HG03139 (cell line): ENCODE data around the gene PPP6R3.

Experiments
- ATAC-seq: cut with Tn5 transposase; IDR thresholded peaks from one replicate; pipeline ENCODE4 v1.9.1; 2021; ENCODE audit not compliant: unreplicated experiment

The PPP6R3 gene

DNA sequence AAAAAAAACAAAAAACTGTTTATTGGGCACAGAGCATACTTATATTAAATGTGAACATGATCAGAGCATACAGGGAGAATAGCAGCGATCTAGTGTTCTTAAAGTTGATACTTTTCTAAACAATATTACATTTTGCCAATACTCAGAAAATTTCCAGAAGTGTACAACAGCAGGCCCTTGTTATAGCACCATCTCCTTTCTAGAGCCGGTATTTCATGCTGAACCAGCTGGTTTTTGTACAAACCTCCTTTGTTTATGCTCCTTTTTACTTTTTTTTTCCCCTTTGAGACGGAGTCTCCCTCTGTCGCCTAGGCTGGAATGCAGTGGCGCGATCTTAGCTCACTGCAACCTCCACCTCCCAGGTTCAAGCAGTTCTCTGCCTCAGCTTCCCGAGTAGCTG lies 90.7 kb downstream of the PPP6R3 start:
- ATAC-seq: no peak

DNA sequence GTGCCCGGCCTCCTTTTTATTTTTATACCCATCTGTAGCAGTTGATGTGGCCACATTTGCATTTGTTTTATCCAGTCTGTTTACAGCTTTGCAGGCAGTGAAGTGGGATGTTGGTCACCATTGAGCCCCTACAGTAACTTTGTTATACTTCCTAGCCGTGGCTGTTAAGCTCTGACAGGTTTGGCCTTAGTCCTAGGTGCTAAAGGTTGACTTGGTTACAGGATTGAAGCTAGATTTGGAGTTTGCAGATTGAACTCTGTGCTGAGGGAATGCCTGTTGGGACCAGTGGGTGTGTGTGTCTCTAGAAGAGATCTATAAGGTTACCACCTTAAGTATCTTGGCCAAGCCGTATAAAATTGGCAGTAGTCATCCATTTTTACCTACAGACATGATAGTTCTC lies 91.2 kb downstream of the PPP6R3 start:
- ATAC-seq: no peak

DNA sequence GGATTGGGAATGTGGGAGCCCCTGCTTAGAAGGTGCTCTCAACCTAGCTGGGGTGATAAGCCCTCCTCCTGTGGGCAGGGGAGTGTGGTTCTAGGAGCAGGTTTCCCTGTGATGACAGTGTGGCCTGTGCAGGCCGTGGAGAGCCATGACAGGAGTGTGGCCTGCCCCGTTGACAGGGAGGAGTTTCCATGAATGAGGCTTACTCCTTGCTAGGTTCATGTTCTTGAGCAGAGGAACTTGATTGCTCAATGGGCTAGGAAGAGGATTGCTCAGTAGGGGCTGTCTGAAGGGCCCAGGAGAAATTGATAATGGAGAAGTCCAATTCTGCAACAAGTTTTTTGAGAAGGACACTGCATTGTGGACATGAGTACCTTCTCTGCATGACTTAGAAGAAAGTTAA lies 92.0 kb downstream of the PPP6R3 start:
- no peak for ATAC-seq

DNA sequence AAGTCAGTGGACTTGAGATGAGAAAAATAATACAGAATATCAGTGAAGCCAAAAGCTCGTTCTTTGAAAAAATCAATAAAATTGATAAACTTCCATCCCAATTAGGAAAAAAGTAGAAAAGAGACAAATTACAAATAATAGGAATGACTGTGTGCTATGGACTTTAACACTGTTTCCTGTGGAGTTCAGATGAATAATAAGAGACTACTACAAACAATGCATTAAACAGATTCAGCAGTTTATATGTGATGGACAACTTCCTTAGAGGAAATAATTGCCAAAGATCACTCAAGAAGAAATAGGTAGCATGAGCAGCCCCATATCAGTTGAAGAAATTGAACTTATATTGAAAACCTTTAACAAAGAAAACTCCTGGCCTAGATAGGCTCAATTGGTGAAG lies 99.7 kb downstream of the PPP6R3 start:
- ATAC-seq: no peak

DNA sequence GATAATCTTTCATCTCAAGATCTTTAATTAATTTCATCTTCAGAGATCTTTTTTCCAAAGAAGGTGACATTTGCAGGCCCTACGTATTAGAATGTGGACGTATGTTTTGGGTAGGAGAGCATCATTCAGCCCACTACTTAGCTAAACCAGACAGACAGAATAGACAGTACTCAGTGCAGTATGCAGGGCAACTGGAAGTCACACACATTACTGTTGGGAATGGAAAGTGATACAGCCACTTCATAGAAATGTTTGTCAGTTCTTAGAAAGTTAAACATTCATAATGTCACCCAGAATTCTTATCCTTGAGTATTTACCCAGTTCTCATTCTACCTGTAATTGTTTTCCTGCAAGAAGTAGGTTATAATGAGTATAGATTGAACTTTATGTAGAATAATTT lies 102.9 kb downstream of the PPP6R3 start:
- no peak for ATAC-seq

DNA sequence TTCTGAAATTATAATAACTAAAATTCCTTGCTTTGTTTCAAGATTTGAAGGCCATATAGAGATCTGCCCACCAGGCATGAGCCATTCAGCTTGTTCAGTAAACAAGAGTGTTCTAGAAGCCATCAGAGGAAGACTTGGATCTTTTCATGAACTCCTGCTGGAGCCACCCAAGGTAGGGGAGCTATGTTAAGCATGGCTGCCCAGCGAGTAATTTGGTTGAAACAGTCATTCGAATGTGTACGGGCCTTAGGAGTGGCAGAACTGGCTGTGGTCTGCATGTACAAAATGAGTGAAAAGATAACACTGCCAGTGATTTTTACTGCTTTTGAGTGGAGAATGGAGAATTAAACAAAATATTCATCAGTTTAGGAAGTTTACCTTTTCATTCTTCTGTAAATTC lies 103.7 kb downstream of the PPP6R3 start:
- ATAC-seq: no peak

DNA sequence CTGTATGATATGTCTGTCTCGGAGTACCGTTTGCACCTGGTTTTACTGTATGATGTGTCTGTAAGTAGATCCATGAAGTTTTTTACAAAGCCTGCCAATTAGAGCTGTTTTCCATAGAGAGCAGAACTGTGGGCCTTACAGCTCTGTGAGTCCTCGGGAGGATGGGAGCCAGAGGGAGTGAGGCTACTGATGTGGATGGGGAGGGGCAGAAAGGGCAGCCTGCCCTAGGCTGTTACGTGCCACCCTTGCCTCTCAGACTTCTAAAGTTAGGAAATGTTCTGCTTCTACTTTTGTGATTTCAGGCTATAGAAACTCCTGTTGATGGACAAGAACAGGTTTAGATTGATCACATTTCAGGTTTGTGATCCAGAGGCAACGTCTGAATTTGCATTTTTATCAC lies 105.2 kb downstream of the PPP6R3 start:
- ATAC-seq: no peak

DNA sequence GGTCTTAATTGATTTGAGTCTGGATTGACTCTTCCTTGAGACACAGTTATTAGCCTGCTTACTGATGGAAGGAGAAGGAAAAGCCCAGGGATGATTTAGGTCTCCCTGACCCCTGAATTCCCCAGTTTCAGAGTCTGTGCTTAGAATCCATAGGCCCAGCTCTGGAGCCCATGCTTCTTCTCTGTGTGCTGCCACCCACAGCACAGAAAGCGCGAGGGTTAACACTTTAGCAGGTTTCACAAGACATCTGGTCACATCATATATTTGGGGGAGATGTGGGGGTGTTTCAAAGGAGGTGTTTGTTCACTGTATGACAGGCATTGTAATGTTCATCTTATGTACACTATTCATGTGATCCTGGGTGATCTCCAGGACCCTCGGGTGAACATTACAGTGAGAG lies 107.0 kb downstream of the PPP6R3 start:
- no peak for ATAC-seq

DNA sequence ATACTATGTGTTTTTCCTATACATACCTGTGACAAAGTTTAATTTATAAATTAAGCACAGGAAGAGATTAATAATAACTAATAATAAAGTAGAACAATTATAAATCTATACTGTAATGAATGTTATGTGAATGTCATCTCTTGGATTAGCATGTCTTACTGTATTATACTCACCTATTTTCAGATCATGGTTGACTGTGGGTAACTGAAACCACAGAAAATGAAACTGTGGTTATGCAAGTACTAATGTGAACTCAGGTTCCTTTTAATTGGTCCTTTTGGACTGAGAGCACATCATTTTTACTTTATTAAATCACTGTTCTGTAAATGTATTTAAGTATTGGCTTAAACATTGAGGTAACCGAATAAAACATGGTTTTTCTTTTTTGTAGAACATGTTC lies 108.8 kb downstream of the PPP6R3 start:
- ATAC-seq: no peak

DNA sequence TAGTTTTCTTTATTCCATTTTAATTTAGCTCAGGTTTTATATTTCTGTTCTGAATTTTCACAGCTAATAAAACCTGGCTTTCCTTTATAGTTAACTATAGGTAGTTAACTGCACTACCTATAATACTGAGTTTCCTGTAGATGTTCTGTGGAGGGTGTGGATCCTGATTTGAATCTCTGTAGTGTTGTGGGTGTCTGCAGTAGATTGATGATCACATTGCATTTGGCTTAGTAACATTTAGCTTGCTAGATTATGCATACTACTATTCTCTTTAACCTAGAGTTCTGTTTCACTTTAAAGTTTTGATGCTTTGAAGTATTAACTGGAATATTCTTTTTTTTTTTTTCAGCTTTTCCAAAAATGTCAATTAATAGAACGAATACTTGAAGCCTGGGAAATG lies 110.1 kb downstream of the PPP6R3 start:
- no peak for ATAC-seq

DNA sequence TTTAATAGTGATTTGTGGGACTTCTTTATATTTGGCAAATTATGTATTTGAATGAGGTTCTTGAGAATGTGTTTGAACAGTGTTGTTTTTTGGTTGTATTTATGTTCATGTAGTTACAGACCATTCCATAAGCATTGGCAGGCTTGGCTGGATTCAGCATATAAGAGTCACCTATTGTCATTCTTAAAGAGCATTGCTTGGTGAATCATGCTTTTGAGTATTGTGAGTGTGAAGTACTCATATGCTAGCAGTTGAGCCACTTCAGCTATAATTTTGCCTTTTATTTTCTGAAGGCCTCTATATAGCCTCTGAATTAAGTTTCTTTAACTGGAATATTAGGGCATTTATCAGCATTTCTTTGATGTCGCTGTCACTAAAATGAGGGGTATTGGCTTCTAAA lies 113.8 kb downstream of the PPP6R3 start:
- no peak for ATAC-seq

DNA sequence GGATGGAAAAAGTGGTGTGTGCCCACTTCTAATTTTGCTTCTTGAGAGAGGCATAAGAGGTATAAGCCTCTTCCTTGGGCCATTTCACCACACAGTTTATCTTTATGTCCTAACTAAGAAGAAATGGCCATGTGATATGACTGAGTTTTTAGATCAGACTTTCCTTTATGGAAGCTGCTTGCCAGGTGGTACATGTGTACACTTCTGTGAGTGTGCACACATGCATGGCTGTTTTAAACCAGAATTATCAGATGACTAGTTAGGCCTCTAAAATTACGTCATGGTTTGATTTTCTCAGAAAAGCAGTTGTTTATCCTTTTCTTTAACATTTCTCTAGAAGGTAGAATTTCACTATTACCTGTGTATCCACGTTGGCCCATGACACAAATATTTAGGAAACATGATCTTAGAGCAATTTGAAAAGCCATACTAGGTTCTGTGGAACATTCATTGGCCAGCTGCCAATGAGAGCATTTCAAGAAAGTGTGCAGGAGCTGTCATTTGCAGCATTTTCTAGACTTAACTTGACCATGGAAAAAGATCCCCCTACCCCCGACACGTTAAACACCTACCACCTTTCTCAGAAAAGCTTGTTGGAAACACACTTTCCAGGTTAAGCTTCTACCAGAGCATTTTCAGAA lies 114.6 kb downstream of the PPP6R3 start:
- ATAC-seq: no peak

DNA sequence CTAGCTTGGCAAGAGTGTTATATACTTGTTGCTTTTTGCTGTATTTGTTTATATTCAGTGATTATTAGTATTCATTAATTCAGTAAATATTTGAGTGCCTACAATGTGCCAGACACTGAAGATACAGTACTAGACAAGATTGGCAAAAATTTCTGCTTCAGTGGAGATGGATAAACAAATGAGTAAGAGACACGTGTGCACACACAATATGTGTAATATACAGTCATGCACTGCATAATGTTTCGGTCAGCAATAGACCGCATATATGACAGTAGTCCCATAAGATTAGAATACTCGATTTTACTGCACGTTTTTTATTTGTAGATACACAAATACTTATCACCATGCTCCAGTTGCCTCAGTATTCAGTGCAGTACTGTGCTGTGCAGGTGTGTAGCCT lies 118.9 kb downstream of the PPP6R3 start:
- ATAC-seq: no peak

DNA sequence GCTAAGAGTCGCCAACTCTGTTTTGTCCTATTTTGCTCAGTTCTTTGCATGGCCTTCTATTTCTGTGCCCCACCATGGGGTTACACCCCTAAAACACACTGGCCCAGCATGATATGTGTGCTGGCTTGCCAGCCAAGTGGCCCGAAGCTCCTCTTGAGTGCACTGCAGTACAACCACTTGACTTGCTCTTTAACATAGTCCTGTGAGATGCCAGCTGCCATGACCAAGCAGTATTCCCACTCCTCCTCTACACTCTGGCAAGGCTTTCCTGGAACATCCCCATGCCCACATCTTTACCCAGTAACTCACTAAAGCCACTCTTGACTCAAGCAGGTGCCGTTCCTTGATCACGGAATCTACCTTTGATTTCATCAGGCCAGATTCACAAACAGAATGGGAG lies 120.9 kb downstream of the PPP6R3 start:
- no peak for ATAC-seq

DNA sequence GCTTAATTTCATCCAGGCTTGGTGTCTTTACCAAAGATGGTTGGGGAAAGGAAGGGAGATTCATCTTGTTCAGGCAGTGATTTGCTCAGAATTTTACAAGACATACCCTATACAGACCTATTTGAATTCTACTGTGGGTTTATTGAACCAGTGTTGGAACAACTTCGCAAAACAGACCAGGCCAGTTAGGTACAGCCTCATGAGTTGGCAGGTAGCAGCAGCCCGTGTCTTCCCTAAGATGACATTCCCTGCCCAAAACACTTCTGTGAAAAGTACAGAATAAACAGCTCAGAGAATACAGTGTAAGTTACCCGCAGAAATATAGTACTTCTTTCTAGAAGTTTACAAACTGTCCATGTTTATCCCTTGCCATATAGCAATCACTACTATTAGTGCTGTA lies 121.3 kb downstream of the PPP6R3 start:
- ATAC-seq: no peak

DNA sequence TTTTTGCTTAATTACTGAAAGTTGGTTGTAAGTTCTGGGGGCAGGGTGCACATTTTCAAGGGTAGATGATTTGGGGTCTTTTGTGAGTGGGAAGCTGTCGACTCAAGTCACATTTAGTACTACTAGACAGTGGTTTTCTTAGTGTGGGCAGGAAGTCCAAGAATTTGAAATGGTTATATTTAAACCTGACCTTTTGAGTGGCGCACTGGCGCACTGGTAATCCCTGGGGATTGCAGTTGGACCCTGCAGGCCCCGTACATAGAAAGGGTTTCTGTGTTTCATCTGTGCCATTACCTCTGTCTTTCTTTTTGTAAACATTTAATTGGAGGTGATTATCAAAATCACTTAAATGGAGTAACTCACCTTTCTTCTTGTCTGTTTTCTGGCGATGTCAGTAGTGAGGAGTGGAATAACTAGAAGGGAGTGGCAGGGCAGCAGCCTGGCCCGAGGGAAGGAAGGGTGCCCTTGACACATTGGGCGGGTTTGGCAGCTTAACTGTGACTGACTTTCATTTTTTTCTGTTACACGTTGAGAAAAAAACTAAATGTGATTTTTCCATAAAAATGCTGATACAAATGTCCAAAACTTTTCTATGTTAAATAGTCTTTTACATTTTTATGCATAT lies 122.0 kb downstream of the PPP6R3 start:
- ATAC-seq: no peak

DNA sequence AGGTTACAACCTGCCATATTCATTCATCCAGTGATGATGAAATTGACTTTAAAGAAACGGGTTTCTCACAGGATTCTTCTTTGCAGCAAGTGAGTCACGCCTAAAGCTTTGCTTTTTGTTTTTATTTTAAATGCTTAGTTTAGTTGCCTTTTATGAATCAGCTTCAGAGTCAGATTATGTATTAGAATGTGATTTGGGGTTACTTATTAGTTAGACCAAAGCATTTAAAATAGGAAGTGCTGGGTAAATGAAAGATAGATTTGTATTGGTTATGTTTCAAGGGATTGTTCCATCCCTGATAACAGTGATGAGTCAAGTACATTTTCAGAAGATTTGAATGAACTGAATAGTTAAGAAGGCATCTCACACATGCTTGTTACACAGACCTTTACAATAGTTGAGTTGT lies 122.5 kb downstream of the PPP6R3 start:
- no peak for ATAC-seq

DNA sequence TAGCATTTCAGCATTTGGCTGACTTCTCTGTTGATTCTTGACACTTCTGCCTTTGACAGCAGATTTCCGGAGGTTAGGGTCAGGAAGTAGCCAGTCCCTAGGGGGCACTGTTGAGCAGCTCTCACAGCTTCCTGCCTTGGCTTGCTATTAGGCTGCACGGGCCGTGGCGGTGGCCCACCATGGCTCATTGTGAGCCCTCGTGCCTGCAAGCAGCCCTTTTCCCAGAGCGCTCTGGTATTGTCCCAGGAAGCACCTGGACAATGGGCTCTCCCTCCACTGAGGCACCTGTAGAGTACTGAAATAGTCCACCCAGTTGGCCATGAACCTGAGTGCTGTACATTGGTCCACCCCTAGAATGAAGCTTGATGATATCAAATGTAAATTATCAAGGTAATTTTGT lies 123.5 kb downstream of the PPP6R3 start:
- no peak for ATAC-seq

DNA sequence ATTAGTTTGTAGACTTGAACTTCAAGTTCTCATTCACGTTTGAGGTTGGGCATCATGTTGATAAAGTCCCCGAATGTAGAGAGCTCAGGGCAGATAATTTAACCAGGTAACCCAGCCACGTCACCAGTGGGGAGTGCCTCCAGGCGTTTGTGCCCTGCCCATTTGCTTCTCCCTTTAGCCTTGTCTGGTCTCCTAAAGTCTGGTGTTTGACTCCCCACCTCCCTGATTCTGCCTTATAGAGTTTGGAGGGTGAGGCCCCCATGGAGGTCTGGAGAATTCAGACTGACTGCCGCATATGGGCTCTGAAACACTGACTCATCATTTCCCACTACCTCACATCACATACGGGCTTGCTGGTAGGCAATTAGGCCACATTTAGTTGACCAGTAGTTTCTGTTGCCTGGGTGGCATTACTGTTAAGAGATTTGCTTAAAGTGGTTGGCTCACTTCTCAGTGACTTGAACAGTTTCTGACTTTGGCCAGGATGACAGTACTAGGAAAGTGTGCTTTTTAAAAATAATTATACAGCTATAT lies 124.5 kb downstream of the PPP6R3 start:
- no peak for ATAC-seq

DNA sequence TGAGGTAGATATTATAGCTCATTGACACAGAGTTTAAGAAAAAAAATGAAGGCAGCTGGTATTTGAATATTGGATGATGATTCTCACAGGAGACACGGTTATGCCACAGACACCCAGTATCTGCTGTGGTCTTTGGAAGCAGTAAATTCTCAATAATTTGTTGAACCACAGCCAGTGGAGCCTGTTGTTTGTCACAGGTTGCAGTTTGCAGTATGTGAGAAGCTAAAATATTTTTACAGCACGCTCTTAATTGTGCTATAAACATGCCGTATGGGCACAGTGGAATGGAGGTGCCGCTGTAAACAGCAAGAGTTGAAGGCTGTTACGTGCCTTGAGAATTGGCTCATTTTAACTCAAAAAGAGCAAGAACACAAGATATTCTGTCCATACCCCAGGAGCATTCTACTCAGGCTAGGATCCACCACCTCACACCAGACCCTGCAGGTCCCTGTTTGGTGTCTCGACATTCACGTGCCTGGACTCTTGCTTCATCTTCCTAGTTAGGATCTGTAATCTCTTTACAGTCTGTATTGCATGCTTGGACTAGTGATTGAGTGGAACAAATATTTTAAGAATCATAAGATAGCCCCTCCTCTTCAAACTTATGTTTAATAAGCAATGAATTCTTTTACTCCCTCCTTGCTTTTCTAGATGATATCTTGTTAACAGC lies 129.1 kb downstream of the PPP6R3 start:
- ATAC-seq: no peak

DNA sequence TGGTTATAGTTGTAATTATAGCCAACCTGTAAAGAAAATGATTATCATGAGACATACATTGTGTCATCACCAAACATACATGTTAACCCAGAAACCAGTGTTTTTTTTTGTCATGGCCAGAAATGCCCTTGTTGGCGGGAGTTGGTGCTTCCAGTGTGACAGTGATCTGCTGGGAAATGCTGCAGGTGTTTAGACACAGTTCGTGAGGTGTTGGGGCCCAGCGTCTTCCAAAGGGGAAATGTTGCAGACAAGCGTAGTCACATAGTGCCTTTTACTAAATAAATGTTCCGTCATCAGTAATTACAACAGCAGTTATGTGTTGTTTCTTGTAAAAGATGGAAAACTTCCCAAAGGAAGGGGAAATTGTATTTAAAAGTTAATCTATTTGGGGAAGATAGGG lies 131.2 kb downstream of the PPP6R3 start:
- ATAC-seq: no peak

DNA sequence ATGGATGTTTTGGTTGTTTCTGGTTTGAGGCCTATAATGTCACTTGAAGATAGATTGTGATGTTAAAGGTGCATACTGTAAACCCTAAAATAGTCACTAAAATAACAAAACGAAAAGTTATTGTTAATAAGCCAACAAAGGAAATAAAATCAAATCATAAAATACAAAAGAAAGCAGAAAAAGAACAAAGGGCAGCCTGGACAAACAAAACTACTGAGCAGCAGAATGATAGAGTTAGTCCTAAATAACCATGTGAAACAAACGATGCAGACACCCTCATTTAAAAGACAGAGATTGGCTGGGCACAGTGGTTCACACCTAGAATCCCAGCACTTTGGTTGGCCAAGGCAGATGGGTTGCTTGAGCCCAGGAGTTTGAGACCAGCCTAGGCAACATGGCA lies 132.9 kb downstream of the PPP6R3 start:
- no peak for ATAC-seq
